ENCODE results near the gene PPP1R1C.
"Not testable (repeated sequence)": the region's sequence is repeated elsewhere in the genome, so short reads cannot be mapped to it uniquely, and the experiment has no call there.

Gene PPP1R1C

DNA sequence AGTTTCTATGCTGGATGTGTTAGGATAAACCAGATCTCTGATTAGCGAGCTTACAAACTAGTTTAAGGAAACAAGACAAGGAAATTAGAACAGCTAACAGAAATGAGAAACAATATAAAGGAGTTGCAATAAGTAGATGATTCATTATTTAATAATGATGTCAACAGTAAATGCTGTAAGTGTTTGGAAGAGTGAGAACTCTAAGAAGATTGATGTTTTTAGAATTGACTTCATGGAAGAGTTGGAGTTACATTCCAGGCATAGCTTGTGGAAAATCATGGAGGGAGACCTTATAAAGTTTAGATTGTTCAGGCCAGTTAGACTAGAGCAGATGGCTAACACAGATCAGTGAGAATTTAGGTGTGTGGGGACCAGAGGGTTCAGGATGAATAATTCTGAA is 32.6 kb downstream of the PPP1R1C start:
- DNase-seq (ENCODE audit: low spot score) = no peak
- TF ChIP-seq, protein P1, sequence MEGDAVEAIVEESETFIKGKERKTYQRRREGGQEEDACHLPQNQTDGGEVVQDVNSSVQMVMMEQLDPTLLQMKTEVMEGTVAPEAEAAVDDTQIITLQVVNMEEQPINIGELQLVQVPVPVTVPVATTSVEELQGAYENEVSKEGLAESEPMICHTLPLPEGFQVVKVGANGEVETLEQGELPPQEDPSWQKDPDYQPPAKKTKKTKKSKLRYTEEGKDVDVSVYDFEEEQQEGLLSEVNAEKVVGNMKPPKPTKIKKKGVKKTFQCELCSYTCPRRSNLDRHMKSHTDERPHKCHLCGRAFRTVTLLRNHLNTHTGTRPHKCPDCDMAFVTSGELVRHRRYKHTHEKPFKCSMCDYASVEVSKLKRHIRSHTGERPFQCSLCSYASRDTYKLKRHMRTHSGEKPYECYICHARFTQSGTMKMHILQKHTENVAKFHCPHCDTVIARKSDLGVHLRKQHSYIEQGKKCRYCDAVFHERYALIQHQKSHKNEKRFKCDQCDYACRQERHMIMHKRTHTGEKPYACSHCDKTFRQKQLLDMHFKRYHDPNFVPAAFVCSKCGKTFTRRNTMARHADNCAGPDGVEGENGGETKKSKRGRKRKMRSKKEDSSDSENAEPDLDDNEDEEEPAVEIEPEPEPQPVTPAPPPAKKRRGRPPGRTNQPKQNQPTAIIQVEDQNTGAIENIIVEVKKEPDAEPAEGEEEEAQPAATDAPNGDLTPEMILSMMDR (IDR thresholded peaks at IDR 0.05) = no peak
- no peak overlapping the region for H3K4me3 ChIP-seq
- H3K27ac ChIP-seq = no peak overlapping the region

DNA sequence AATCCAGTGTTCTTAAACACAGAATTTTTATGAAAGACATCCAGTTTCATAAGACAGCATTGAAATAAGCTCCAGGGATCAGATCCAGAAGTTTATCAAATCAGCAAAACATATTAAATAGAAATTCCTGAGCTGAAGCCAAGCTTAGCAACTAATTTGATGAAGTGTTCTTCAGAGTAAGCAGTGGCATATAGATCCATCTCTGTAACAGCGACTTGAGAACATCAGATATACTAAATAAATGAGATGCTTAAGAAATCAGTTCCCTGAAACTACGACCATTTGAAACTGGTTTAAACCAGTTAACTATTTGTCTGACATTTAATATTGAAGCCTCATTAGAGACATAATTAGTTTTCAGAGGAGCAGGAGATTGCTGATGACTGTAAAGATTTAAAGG is 34.1 kb downstream of the PPP1R1C start:
- no peak overlapping the region for H3K4me3 ChIP-seq
- TF ChIP-seq, protein P1 (IDR thresholded peaks at IDR 0.05) = no peak
- no peak for DNase-seq (ENCODE audit: low spot score)
- no peak overlapping the region for H3K27ac ChIP-seq

DNA sequence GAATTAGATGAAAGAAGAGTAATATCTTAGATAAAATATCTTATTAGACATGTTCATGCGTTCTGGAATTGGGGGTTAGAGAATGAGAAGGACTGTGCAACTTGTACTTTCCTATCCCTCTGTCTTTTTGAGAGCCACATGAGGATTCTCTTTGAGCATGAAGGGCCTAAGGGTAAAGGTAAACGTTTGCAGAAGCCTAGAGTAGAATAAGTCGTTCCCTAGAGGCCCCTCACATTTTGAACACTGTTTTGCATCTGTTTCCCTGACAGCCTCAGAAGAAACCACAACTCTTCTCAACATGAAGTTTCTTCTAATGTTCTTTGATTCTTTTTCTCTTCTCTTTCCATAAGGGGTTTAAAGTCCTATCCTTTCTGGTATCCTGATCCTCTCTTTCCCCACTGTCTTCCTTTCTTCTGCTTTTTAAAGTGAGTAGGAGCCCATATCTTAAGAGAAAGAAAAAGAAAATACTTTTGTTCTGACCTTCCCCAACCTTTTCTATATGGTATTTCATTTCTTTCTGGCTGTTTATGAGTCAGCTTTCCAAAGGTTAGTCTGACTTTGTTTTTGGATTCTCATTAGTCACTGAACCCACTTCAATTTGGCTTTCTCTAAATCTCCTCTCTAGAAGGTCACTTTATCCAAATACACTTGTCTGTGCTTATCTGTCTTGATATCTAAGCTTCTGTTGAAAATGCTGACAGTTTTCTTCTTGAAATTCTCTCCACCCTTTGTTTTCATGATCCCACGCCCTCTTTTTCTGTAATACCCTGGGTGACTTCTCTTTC is 34.8 kb downstream of the PPP1R1C start:
- H3K4me3 ChIP-seq = no peak overlapping the region
- no peak overlapping the region for H3K27ac ChIP-seq
- TF ChIP-seq, protein P1 (IDR thresholded peaks at IDR 0.05) = no peak
- DNase-seq (ENCODE audit: low spot score) = no peak

DNA sequence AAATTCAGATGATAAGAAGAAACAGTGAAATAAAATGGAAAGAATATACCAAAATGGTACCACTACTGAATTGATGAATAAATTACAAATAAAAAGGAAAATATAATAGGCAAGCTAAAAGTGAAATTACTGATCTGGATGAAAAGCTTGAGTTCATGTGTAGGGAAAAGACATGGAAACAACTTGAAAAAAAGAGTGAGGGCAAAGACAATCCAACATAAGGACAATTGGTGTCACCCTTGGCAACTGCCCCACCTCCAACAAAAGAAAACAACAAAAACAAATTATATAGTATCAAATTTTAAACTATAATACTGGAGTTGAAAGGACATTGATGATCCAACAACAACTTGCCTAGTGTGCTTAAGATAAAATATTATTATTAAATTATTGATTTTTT is 37.6 kb downstream of the PPP1R1C start:
- TF ChIP-seq, protein P1 (IDR thresholded peaks at IDR 0.05) = no peak
- Histone ChIP-seq H3K4me3 (no peak overlapping the region), H3K27ac (no peak overlapping the region)
- DNase-seq (ENCODE audit: low spot score) = no peak

DNA sequence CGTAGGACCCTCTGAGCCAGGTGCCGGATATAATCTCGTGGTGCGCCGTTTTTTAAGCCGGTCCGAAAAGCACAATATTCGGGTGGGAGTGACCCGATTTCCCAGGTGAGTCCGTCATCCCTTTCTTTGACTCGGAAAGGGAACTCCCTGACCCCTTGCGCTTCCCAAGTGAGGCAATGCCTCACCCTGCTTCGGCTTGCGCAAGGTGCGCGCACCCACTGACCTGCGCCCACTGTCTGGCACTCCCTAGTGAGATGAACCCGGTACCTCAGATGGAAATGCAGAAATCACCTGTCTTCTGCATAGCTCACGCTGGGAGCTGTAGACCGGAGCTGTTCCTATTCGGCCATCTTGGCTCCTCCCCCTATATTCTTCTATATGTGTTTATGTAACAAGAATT is 45.2 kb downstream of the PPP1R1C start:
- H3K27ac ChIP-seq; DNase-seq (ENCODE audit: low spot score): not testable (repeated sequence)
- peak overlapping the region; percentile 30 for H3K4me3 ChIP-seq

DNA sequence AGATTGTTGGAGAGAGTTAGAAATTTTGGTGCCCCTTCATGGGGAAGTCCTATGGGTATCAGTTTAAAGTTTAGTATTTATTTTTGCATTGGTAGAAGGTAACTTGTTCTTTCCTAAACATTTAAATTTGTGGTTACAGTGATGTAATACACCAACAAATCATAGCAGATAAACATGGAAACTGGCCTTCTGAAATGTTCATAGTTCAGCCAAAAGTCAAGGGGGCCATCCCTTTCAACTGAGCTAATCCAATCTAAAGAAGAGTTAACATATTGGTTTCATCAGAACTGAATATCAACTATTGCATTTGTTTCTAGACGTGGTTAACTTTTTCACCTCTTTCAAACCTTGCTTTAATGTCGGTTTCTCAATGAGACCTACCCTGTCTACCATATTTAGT is 46.3 kb downstream of the PPP1R1C start:
- no peak for DNase-seq (ENCODE audit: low spot score)
- no peak overlapping the region for H3K4me3 ChIP-seq

DNA sequence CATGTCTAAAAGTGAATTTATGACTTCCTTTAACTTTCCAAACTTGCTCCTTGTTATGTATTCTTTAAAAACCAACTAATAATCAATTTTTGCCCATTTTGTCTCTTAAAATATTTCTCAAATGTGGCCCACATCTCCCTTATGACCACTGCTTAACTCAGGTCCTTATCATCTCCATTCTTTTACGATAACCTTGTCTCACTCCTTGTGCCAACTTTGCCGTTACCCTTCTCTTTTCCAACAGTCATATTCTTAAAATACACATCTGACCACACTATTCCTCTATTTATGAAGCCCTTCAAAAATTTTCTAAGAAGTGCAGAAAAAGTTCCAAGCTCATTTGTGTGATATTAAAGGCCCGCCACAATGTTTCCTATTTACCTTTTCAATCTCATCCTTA is 47.8 kb downstream of the PPP1R1C start:
- TF ChIP-seq, protein P1 (IDR thresholded peaks at IDR 0.05) = no peak

More for the DNA sequence above, 46.3 kb downstream of the PPP1R1C start:
- TF ChIP-seq, protein P1 (IDR thresholded peaks at IDR 0.05) = no peak
- H3K27ac ChIP-seq = no peak overlapping the region

More for the DNA sequence above, 47.8 kb downstream of the PPP1R1C start:
- DNase-seq (ENCODE audit: low spot score) = no peak
- Histone ChIP-seq H3K4me3 (no peak overlapping the region), H3K27ac (no peak overlapping the region)

Data from coronary artery (tissue), 2 donors.